Lung (tissue), 12 donors: ENCODE measurements around the gene BRD3. TPM values are rescaled to one million over a fixed set of nuclear protein-coding genes. Genes with fewer than 3 reads are reported as not detected.

Experiments used
- ATAC-seq: fragments of 200-7000 bp; cut with Tn5 transposase; one replicate; pipeline ENCODE4 v1.9.1; 2020; ENCODE audit warnings: moderate number of reproducible peaks; ENCODE audit not compliant: insufficient read depth, low FRiP score
- DNase-seq, 3 donors: peaks; one replicate each; pipeline ENCODE4 v3.0.0-alpha.2; 2013 to 2017
- H3K27ac ChIP-seq, 2 donors: one replicate each; pipeline ENCODE4 v1.5.1; 2013; ENCODE audit warnings: mild to moderate bottlenecking in 2 of 2, moderate library complexity in 2 of 2, control low read depth in 1 of 2, inconsistent platforms in 1 of 2, low read depth in 1 of 2, low read length in 1 of 2
- H3K27me3 ChIP-seq, 3 donors: one replicate each; pipeline ENCODE4 v1.5.1; 2013; ENCODE audit warnings: low read length in 2 of 3; ENCODE audit not compliant: control insufficient read depth in 3 of 3, insufficient read depth in 3 of 3
- H3K36me3 ChIP-seq, 4 donors: one replicate each; pipeline ENCODE4 v1.5.1; 2013; ENCODE audit warnings: low read length in 4 of 4, mild to moderate bottlenecking in 1 of 4, moderate library complexity in 1 of 4; ENCODE audit not compliant: control insufficient read depth in 4 of 4, insufficient read depth in 4 of 4
- H3K4me1 ChIP-seq, 5 donors: one replicate each; pipeline ENCODE4 v1.5.1; 2013; ENCODE audit warnings: low read length in 5 of 5, mild to moderate bottlenecking in 2 of 5, moderate library complexity in 1 of 5; ENCODE audit not compliant: control insufficient read depth in 5 of 5, insufficient read depth in 5 of 5
- H3K4me3 ChIP-seq: one replicate; pipeline ENCODE4 v1.5.1; 2013; ENCODE audit warnings: mild to moderate bottlenecking, control low read depth, moderate library complexity
- H3K9ac ChIP-seq, 2 donors: one replicate each; pipeline ENCODE4 v1.5.1; 2013; ENCODE audit warnings: low read length in 2 of 2, control low read depth in 1 of 2; ENCODE audit not compliant: insufficient read depth in 1 of 2
- H3K9me3 ChIP-seq, 4 donors: one replicate each; pipeline ENCODE4 v1.5.1; 2013; ENCODE audit warnings: low read length in 3 of 4, mild to moderate bottlenecking in 1 of 4, moderate library complexity in 1 of 4; ENCODE audit not compliant: control insufficient read depth in 4 of 4, insufficient read depth in 3 of 4
- WGBS, 2 donors: extraction: QIAGEN DNeasy Blood & Tissue Kit; methylation state at CpG; one replicate each; pipeline ENCODE4 v1.1.7; 2013; 5-methylcytosine and 5-hydroxymethylcytosine counted together
- polyA plus RNA-seq, 2 donors: library from polyadenylated mRNA; stranded (reverse); fragments of 200-250 nt; gene quantifications; one replicate each; pipeline ENCODE4 v1.2.1, GENCODE V29; 2013
- total RNA-seq, 2 donors: library from RNA; depleted of rRNA in 1 of 2; stranded (reverse); fragments of >200 nt in 1 of 2; gene quantifications; one replicate each; pipeline ENCODE4 v1.2.1, GENCODE V29; 2014 to 2021
- TF ChIP-seq, protein P1 (sequence below): IDR thresholded peaks from 2 replicates; pipeline ENCODE4 v1.5.1; 2012; ENCODE audit warnings: mild to moderate bottlenecking; ENCODE audit errors: control extremely low read depth, extremely low read depth
- donor health status: control.
- donor health status: control.
- donor health status: Bipolar disorder and iron deficiency.
- donor health status: healthy.
- donor health status: DM: yes; HTN: yes; CAD: no.

BRD3 gene
- total and polyA plus RNA-seq, 4 donors = 9.1 to 38.5 (median 21.9) TPM

DNA sequence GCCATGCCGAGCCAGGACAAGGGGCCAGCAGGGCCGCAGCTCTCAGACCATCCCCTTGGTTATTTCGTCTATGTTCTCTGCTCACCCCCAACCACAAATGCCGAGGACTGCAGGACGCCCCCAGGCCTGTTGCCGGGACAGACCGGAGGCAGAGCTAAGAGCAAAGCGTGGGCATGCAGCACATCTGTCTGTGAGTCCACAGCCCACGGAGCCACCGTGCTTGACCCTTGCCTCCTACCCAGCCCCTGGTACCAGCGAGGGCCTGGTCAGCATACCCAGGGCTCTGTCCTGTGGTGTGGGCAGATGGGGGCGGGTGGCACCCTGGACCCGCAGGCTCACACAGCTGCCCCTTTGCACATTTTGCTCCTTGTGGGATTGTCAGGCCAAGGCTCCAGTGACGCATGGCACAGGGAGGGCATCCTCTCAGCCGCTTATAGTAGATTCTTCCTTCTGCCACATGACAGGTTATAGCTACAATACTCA is 4.7 kb downstream of the BRD3 start:
- DNase-seq (no peak), ATAC-seq (no peak)
- Histone ChIP-seq H3K27me3 (no peaks in the 10 kb centered on the region), H3K9me3 (no peaks in the 10 kb centered on the region), H3K9ac (no peak overlapping the region), H3K27ac (no peak overlapping the region), H3K4me1 (peaks cover 2 to 38% (median 17%) of the 10 kb centered on the region in 5 donors), H3K36me3 (no peaks in the 10 kb centered on the region), H3K4me3 (no peak overlapping the region)
- TF ChIP-seq, protein P1, sequence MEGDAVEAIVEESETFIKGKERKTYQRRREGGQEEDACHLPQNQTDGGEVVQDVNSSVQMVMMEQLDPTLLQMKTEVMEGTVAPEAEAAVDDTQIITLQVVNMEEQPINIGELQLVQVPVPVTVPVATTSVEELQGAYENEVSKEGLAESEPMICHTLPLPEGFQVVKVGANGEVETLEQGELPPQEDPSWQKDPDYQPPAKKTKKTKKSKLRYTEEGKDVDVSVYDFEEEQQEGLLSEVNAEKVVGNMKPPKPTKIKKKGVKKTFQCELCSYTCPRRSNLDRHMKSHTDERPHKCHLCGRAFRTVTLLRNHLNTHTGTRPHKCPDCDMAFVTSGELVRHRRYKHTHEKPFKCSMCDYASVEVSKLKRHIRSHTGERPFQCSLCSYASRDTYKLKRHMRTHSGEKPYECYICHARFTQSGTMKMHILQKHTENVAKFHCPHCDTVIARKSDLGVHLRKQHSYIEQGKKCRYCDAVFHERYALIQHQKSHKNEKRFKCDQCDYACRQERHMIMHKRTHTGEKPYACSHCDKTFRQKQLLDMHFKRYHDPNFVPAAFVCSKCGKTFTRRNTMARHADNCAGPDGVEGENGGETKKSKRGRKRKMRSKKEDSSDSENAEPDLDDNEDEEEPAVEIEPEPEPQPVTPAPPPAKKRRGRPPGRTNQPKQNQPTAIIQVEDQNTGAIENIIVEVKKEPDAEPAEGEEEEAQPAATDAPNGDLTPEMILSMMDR = no peak
- WGBS, 2 donors = 92% methylated on average over 15 of the region's 15 CpGs

DNA sequence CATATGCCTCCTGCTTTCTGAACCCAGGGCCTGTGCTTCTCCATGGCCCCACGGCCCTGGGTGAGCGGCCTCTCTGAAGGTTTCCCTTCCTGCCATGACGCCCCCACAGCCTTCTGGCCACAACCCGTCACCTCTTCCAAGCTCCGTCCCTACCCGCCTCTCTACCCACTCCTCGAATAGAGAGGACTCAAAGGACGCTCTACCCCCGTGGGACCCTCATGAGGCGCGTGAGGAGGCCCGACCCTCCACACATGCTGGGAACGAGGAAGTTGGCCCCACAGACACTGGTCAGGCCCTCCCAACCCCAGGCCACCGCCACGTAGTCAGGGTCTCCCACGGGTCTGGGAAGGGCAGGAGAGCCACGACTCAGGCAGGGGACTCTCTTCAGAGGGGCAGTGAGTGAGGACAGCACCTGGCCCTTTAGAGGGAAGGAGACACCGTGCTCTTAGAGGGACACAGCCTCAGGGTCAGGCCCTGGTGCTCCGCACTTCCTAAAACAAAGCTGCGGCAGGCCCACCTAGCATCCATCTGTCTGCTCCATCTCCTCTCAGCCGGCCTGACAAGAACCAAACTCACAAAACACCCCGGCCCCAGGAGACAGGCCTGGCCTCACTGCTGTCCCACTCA is 5.3 kb downstream of the BRD3 start:
- H3K27me3 ChIP-seq = no peaks in the 10 kb centered on the region
- ATAC-seq = no peak
- peaks cover 2 to 44% (median 19%) of the 10 kb centered on the region in 5 donors for H3K4me1 ChIP-seq
- DNase-seq = no peak
- no peak overlapping the region for H3K4me3 ChIP-seq
- no peak overlapping the region for H3K9ac ChIP-seq
- H3K27ac ChIP-seq = no peak overlapping the region
- TF ChIP-seq, protein P1 = no peak
- 63 to 72% methylated on average over 22 of the region's 22 CpGs for WGBS, 2 donors
- no peaks in the 10 kb centered on the region for H3K36me3 ChIP-seq
- H3K9me3 ChIP-seq = no peaks in the 10 kb centered on the region

DNA sequence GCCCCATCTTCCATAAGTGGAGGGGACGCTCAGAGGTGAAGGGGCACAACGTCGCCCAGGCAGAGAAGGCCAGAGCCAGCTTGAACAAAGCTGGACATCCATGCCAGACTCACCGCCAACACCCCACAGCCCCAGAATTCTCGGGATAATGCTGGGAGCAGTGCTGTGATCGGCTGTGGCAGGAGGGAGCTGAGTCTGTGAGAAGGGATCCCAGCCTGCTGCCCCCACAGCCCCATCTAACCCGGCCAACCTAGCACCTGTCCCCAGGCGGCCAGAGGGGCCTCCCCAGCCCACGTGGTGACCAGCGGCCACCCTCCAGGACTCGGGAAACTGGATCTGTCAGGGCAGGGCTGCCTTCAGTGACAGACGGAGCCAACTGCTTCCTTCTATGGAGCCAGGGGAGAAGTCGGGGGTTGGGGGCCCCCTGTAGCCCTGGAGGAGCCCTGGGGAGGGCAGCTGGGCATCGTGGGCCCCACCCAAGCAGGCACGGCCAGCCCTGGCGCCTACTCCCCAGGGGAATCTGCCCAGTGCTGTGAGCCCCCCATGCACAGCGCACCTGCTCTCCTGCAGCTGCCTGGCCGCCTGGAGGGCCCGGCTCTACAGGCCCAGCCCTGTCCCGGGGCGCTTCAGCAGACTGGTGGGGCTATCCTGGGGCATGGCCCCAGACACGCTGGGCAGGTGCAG is 6.0 kb downstream of the BRD3 start:
- H3K27ac ChIP-seq = no peak overlapping the region
- no peak for ATAC-seq
- H3K4me1 ChIP-seq = peaks cover 2 to 45% (median 19%) of the 10 kb centered on the region in 5 donors
- H3K9me3 ChIP-seq = no peaks in the 10 kb centered on the region
- DNase-seq = no peak
- no peaks in the 10 kb centered on the region for H3K36me3 ChIP-seq
- H3K9ac ChIP-seq = no peak overlapping the region
- TF ChIP-seq, protein P1 = no peak
- H3K27me3 ChIP-seq = no peaks in the 10 kb centered on the region
- H3K4me3 ChIP-seq = no peak overlapping the region
- WGBS, 2 donors = 68 to 70% methylated on average over 22 of the region's 22 CpGs
